Activated naive CD4-positive, alpha-beta T cell treated with Interleukin-2 at 50 U/mL for 16 hours (primary cell): ENCODE measurements around the gene BLVRB.
"Not testable (repeated sequence)": the region's sequence is repeated elsewhere in the genome, so short reads cannot be mapped to it uniquely, and the experiment has no call there.

Source experiments
- DNase-seq: peaks from one replicate; pipeline ENCODE4 v3.0.0-alpha.2; 2020

Gene BLVRB

DNA sequence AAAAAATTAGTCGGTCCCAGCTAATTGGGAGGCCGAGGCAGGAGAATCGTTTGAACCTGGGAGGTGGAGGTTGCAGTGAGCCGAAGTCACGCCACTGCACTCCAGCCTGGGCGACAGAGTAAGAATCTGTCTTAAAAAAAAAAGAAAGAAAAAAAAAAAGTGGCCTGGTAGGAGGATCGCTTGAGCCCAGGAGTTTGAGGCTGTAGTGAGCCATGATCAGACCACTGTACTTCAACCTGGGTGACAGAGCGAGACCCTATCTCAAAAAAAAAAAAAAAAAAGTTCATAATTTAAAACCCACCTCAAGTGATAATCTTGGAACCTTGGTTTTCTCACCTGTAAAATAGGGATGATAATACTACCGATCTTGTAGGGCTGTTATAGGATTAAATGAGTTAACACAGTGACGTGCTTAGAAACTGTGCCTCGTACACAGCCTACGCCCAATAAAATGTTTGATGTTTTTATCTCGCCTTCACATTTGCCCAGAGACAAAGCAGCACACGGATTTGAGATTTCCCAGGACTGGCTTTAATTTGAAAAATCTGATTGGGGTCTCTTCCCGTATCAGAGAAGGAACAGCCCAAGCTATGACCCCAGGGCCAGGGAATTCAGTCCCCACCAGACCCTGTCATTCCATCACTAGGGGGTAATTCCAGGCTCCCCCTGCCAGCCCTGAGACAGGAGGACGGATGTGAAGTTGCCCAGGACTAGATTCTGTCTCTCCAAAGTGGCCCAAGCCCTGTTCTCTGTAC, 43.4 kb downstream of the BLVRB start:
- no peak for DNase-seq

DNA sequence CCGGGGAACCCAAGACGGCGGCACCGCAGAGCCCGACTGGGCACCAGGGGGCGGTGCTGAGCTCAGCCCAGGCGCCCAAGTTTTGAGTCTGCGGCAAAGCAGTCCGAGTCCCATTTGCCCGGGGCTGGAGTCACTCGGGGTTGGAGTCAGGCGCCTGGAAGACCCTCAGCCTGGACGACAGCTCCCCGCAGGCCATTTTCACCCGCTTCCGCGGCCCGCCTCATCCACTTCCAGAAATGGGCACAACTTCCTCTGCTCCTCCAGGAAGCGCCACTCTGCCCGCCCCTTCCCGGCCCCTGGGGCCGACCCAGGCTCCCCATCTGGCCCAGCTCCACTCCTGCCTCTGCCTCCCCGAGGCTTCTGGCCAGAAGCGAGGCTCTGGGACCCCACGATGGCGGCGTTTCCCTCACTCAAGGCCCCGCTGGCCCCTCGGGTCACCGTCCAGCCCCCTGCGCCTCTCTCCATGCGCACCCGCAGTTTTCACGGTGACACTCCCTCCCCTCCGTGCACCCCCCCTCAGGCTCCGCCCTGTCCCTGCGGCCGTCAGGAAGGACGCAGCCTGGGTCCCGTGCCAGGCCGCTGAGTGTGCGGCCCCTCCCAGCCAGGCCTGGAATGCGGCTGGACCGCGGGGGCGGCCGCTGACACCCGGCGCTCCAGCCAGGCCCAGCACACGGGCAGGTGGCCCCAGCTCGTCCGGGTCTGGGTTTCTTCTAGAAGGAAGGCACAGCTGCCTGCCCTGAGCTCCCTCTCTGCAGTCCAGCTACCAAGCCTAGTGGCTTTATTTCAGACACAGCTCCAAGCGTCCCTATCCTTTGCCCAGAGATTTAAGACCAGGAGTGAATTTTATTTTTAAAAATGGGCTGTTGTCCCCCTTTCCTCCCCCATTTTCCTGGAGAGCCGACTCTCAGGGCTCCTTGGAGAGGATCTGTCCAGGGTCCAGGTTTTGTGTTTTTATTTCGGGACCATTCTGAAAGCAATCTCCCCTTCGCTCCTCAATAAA, 44.5 kb downstream of the BLVRB start:
- peak; percentile 75 for DNase-seq

DNA sequence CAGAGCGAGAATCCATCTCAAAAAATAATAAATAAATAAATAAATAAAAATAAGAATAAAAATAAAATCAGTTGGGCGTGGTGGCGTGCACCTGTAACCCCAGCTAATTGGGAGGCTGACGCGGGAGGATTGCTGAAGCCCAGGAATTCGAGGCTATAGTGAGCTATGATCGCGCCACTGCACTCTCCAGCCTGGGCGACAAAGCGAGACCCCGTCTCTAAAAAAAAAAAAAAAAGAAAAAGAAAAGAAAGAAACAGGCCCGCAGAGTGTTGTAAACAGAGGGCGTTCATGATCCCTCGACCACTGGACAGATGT, 45.1 kb downstream of the BLVRB start:
- no peak for DNase-seq

DNA sequence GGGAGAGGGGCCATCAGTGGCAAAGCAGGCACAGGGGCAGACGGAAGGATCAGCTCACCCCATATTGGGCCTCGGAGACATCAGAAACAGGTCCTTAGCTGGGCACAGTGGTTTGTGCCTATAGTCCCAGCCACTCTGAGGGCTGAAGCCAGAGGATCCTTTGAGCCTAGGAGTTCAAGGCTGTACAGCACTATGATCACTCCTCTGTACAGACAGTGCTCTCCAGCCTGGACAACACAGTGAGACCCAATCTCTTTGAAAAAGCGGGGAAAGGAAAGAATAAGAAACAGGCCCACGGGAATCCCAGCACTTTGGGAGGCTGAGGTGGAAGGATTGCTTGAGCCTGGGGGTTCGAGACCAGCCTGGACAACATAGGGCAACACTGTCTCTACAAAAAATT, 45.8 kb downstream of the BLVRB start:
- no peak for DNase-seq

DNA sequence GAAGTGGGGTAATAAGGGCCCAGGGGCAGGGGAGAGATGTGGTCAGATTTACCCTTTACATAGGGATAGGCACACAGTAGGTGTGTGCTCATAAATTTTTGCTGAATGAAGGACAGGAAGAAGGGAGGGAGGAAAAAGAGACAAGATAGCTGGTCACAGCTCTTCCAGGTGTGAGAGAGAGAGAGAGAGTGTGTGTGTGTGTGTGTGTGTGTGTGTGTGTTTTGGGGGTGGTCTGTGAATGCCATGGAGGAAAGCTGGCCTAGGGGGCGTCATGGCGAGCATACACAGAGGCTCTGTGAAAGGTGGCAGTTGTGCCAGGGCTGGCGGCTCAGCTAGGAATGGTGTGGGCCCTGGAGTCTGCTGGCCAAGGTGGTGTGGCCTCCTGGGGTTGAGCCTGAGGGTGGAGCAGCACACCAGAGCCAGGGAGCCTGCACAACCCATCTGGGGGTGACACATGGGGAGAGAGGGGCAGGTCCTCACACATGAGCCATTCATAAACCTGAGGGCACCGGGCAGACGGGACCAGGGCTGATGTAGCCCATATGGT, 46.4 kb downstream of the BLVRB start:
- no peak for DNase-seq

DNA sequence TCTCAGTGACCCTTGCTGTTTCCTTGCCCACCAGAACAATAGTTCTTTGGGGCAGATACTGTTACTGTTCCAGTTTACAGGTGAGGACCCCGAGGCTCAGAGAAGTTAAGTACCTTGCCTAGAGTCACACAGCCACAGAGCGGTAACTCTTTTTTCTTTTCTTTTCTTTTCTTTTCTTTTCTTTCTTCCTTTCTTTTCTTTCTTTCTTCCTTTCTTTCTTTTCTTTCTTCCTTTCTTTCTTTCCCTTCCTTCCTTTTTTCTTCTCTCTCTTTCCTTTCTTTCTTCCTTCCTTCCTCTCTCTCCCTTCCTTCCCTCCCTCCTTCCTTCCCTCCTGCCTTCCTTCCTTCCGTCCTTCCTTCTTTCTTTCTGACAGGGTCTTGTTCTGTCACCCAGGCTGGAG, 47.5 kb downstream of the BLVRB start:
- no peak for DNase-seq

DNA sequence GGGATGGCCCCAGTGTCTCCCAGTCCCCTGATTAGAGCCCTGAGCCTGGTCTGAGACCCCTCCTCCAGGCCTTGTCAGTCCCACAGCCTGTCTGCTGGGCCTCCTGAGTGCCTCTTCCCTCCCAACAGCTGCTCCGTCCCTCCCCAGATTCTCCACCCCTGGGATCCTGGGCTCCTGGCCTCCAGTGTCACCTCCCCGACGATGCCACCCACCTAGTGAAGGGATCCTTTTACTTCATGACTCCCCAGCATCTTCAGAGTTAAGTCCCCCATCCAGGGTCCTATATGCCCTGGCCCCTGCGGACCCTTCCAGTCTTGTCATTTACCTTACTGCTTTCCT, 47.9 kb downstream of the BLVRB start:
- no peak for DNase-seq

DNA sequence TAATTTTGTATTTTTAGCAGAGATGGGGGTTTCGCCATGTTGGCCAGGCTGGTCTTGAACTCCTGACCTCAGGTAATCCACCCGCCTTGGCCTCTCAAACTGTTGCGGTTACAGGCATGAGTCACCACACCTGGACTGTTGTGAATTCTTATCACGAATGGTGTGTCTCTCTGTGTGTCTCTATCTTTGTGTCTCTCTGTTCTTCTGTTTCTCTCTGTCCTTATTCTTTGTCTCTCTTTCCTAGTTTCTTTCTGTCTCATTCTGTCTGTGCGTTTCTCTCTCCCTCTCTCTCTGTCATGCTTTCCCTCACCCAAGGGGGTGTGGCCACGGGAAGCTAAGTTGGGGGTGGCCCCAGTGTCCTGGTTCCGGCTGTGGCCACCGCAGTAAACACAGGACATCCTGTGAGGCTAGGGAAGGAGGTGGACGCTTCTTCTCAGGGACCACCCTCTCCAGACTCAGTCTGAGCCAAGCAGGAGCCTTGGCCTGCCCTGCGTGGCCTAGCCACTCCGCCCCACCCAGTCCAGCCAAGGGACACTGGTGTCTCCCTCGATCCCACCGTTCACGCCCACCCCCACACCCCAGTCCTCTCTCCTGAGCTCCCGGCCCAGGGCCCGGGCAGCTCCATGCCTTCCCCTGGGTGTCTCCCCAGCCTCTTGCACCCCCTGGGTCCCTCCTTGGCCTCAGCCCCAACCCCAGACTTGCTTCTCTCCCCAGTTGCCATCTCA, 48.5 kb downstream of the BLVRB start:
- no peak for DNase-seq

DNA sequence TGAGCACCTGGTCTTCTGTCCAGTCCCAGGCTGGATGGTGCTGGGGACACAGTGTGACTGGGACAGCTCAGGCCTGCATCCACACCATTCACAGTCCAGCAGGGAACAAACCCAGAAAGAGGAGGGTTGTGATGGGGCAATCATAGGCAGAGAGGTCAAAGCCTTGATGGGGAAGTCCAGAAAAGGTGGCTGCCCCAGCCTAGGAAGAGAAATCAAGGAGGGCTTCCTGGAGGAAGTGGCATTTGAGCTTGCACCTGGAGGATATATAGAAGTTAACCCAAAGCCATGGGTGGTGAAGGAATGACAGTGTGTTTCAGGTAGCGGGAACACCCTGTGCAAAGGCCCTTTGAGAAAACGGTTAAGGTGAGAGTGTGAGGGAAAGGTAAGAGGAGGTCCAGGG, 49.8 kb downstream of the BLVRB start:
- no peak for DNase-seq

DNA sequence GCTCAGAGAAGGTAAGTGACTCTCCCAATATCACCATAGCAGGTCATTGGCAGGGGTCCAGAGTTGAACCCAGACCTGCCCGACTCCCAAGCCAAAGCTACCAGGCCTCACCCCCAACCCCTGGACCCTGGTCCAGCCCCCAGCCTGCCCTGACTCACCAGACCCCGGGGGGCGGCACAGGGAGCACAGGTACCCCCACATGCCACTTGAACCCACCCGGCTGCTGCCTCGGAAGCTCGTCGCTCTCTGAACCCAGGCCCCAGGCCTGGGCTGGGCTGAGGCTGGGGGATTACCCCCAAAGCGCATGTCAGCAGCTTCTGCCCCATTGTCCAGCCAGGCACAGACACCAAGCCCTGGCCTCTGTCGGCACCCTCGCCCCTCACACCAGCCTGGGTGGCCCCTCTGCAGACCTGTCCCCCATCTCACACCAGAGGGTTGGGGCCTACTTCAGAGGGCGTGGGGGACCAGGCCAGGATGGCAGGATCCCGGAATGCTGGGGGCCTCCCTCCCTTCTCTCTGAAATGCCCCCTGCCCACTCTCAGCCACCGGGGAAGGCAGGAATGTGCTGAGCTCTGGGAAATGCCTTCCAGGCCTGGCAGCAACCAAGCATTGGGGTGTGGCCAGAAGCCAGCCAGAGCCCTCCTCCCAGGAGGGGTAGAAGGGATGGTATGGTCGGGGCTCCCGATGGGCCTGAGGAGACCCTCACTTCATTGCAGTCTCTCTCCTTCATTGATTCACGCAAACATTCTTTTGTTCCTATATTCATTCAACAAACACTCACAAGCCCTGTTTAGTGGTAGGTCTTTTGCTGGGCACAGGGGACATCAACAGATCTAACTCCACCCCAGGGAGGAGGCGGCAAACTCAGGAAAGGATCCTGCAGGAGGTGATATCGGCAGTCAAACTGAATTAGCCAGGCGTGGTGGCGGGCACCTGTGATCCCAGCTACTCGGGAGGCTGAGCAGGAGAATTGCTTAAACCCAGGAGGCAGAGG, 50.7 kb downstream of the BLVRB start:
- no peak for DNase-seq

DNA sequence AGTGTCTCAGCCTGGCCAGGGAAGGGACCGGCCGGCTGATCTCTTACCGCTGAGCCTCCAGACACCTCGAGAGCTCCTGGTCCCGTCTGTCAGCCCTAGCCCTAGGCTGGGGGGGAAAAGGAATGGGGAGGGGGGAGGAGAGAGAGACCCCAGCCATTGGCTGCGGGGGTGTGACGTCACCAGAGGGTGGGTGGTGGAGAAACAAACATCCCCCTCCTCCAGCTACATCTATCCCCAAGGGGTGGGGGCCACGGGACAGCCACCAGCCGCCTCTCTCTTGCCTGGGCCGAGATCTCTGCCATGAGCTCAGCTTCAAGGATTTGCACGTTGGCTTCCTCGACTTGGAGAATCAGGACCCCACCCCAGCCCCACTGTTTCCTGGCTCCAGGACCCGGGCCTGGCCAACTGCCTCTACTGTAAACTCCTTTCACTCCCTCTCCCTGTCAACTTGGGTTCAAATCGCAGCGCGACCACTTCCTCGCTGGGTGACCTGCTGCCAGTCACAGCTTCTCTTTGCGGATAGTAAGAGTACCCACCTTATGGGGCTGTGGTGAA, 52.2 kb downstream of the BLVRB start, which contains the start of gene PRX:
Gene PRX, minus strand, starts transcription at position 88 of the 555 bp plus-strand sequence. CDS start 5,446 bp downstream, outside the sequence.
- no peak for DNase-seq

DNA sequence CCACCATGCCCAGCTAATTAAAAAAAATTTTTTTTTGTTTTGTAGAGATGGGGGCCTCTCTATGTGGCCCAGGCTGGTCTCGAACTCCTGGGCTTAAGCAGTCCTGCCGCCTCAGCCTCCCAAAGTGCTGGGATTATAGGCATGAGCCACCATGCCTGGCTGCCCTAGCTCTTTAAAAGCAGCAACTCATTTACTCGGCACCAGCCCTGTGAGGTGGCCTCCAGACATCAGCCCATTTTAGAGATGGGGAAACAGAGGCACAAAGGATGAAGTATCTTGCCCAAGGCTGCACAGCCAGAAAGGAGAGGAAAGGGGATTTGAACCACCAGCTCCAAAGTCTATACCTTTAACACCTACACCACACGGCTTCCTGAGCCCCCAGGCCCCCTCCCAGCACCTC, 52.7 kb downstream of the BLVRB start:
- no peak for DNase-seq

DNA sequence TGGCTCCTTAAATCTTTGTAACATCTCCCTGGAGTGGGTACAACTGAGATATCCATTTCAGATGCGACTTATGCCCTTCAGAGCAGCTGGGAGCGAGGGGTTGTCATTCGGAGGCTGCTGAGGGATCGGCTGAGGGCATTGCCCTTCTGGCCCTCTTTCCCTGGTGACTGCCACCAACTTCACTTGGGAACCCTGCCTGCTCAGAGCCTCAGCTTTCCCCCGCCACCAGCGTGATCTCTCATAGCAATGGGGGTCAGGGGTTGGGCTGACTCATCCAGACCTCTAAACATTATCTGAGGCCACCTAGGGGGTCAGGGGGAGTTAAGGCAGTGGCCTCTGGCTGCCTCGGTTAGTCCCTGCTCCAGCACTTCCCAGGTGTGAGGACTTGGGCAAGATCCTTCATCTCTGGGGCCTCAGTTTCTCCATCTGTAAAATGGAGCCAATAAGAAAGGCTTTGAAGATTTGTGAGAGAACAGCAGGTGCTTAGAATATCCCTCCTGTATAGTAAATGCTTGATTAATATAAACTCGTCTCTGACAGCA, 53.5 kb downstream of the BLVRB start:
- DNase-seq: no peak

DNA sequence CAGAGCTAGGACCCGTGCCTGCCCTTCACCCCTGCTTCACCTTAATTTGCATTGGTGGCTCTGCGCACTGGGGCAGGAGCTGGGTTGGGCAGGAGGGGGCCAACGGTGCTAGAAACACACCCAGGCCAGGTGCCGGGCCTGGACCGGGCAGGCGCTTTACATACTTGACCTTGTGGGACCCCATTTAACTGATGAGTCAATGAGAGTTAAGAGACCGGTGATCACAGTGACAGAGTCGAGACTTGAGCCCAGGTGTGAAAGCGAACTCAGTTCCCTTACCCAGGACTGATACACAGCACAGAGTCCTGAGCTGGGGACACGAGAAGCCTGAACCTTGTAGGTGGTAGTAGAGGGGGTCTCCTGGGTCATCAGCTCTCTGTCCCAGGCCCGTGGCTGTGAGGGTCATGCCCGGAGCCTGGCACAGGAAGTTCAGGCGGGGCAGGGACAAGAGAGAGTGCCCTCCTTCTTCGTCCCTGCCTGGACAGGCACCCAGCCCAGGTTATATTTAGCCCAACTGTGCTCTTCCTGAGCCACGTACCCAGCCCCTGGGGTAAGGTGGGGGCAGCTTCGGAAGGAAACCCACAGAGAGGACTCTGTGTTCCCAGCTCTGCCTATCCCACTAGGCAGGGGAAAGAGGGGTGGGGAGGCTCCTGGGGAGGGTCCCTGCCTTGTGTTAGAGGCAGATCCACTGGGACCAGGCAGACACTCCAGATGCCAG, 54.3 kb downstream of the BLVRB start:
- DNase-seq: no peak

DNA sequence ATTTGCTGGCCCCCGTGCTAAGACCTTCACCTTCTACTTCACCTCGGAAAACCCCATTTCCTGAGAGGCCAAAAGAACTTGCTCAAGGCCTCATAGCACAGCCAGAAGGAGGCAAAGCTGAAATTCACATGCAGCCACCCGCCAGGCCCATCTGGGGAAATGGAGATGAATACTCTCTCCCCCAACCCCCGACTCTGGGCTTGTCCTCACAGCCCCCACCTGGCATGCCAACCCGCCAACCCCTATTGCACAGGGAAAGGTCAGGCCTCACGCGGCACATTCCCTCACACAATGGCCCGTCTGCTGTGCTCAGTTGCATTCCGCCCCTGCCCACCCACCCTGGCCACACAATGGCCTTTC, 55.5 kb downstream of the BLVRB start:
- DNase-seq: no peak

DNA sequence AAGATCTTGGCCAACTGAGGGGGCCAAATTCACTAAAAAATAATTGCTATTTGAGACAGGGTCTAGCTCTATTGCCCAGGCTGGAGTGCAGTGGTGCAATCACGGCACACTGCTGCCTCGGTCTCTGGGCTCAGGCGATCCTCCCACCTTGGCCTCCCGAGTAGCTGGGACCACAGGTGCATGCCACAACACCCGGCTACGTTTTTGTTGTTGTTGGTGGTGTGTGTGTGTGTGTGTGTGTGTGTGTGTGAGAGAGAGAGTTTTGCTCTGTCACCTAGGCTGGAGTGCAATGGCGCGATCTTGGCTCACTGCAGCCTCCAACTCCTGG, 57.0 kb downstream of the BLVRB start:
- not testable (repeated sequence) for DNase-seq

DNA sequence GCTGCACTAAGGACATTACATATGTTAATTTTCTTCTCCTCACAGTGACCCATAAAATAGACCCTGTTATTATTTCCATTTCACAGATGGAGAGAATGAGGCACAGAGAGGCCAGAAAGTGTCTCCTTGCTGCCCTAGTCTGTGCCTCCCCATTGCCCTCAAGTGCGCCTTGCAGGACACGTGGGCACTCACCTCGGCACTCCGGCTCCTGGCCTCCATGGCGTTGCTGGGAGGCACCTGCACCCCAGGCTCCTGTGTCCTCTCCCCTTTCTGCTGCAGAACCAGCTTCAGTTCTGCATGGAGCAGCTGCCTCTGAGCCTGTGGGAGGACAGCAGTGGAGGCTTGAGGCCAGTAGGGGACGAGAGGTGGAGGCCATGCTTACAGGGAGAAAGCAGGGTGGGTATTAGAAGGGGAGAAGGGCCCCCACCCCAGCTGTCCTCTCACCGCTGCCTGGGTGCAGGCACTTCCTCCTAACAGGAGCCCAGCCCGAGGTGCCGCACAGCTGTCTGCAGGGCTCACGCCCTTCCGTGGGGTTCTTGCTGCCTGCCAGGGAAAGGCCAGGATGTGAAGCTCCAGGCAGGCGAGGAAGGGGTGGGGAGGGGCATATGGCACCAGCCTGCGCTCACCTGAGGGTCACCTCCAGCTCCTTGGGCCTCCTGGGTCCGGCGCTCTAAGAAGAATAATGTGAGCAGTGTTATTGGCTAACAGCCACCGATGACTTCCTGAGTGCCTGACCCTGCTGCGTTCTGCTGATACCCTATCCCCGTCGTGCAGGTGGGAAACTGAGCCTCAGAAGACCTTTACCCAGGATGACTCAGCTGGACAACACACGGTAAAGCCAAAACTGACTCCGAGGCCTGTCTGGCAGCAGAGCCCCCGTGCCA, 57.6 kb downstream of the BLVRB start:
- DNase-seq: no peak

DNA sequence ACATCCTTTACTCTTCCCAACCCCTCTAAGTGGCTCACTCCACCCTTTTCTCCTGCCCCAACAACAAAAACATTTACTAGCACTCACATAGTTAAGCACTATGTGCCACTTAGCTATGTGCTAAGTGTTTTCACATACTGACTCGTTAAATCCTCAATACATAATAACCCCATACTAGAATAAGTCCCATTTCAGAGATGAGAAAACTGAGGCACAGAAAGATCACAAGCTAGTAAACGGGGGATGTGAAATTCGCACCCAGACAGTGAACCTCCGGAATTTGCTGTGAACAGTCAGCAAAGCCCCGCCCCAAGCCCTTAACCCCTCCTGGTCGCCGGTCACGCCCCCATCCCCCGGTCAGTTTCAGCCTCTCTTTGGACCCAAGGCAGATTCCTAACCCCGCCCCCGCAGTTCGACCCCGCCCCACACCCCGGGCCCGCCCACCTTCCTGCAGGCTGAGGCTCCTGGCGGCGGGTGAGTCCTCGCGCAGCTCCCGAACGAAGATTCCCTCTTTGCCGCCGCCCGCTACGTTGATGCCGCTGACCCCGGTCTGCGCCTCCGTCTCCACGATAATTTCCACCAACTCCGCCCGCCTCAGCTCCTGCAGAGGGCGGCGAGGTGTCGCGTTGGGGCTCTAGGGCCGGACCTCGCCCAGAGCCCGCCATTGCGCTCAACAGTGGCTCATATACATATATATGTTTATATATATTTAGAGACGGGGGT, 62.1 kb downstream of the BLVRB start:
- DNase-seq: peak; percentile 72

DNA sequence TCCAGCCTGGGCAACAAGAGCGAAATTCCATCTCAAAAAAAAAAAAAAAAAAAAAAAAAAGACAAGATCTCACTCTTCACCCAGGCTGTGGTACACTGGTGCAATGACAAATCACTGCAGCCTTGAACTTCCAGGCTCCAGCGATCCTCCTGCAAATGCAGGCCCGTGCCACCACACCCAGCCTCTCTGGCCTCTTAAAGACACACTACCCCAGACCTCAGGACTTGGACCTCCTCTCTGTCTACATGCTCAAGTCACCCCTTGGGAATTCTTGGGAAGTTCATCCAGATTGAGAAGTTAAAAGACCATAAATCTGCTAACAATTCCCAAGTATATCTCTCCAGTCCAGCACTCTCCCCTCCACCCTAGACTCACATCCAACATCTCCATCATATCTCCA, 65.0 kb downstream of the BLVRB start:
- DNase-seq: no peak
